Measurements from ENCODE around the gene SP2. TPM values are rescaled to one million over a fixed set of nuclear protein-coding genes. Genes with fewer than 3 reads are reported as not detected.
A peak's percentile ranks its signal among the peaks of the same experiment; 100 is the strongest.
"Not testable (repeated sequence)": the region's sequence is repeated elsewhere in the genome, so short reads cannot be mapped to it uniquely, and the experiment has no call there.

SP2 gene
- polyA plus RNA-seq, 1 donor: 17.9 TPM

DNA sequence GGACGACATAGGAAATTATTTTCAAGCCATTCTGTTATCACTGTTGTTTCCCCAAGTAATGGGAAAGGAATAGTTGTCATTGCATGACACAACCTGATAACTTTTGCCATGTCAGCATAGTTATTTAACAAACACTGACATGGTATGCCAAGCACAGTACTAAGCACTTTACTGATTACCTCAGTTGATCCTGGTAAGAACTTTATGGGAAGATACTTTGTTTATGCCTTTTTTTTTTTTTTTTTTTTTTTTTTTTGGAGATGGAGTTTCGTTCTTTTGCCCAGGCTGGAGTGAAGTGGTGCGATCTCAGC is 29.6 kb downstream of the SP2 start:
- no peaks in the 10 kb centered on the region for H3K9me3 ChIP-seq (ENCODE audit: control insufficient read depth, low read depth, low read length)
- no peak for DNase-seq
- no peaks in the 10 kb centered on the region for H3K4me1 ChIP-seq (ENCODE audit: control insufficient read depth, insufficient read depth, low read length)
- no peak overlapping the region for H3K27ac ChIP-seq (ENCODE audit: low read length)
- no peak overlapping the region for H3K4me3 ChIP-seq (ENCODE audit: low read length)
- H3K36me3 ChIP-seq (ENCODE audit: control insufficient read depth, insufficient read depth, low read length): peaks cover 56% of the 10 kb centered on the region
- no peaks in the 10 kb centered on the region for H3K27me3 ChIP-seq (ENCODE audit: control insufficient read depth, insufficient read depth, low read length)
- no CpG with 5 or more reads among the region's 3 CpGs for WGBS (ENCODE audit: insufficient coverage, low lambda C conversion rate)

DNA sequence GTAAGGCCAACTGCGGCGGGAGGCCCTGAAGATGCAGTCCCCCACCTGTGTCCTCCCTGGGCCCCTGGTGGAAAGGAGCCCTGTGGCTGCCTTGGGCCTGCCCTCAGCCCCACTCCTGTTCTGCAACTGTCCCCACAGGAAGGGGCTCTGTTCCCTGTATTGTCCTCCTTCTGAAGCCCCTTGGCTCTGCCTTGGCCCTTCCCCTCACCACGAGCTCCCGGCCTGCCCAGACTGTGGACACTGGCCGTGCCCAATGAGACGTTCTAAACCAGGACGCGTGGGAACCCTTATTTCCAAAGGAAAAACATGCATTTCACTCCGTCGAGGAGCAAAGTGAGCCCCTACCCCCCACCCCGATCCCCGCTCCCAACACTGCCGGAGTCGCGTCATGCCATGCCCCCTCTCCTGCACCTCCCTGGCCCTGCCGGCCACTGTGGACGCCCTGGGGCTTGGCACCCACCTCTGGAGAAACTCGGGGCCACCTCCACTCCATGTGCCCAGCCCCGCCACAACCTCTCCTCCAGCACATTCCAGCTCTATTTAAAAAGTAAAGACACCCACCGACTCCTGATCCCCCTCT is 31.9 kb downstream of the SP2 start:
- Histone ChIP-seq H3K9me3 (ENCODE audit: control insufficient read depth, low read depth, low read length) (no peaks in the 10 kb centered on the region), H3K27ac (ENCODE audit: low read length) (no peak overlapping the region), H3K4me1 (ENCODE audit: control insufficient read depth, insufficient read depth, low read length) (no peaks in the 10 kb centered on the region), H3K36me3 (ENCODE audit: control insufficient read depth, insufficient read depth, low read length) (peaks cover 55% of the 10 kb centered on the region), H3K27me3 (ENCODE audit: control insufficient read depth, insufficient read depth, low read length) (no peaks in the 10 kb centered on the region), H3K4me3 (ENCODE audit: low read length) (no peak overlapping the region)
- DNase-seq: no peak
- no CpG with 5 or more reads among the region's 20 CpGs for WGBS (ENCODE audit: insufficient coverage, low lambda C conversion rate)

DNA sequence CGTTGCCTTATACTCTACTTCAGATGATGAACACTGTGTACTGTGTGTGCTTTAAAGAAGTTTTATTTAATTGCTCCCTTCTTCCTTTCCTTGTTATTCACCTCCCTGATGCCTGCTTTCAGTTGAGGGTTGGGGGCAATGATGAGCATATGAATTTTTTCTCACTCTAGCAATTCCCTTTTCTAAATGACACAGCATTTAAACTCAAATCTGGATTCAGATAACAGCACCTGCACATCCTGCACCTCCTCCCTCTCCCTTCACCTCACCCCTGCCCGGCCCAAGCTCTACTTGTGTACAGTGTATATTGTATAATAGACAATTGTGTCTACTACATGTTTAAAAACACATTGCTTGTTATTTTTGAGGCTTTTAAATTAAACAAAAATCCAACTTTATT is 32.4 kb downstream of the SP2 start:
- Histone ChIP-seq H3K36me3 (ENCODE audit: control insufficient read depth, insufficient read depth, low read length) (peaks cover 50% of the 10 kb centered on the region), H3K27ac (ENCODE audit: low read length) (no peak overlapping the region), H3K4me3 (ENCODE audit: low read length) (no peak overlapping the region), H3K27me3 (ENCODE audit: control insufficient read depth, insufficient read depth, low read length) (no peaks in the 10 kb centered on the region), H3K4me1 (ENCODE audit: control insufficient read depth, insufficient read depth, low read length) (no peaks in the 10 kb centered on the region), H3K9me3 (ENCODE audit: control insufficient read depth, low read depth, low read length) (no peaks in the 10 kb centered on the region)
- no peak for DNase-seq
- 100% methylated on average over 1 of the region's 2 CpGs for WGBS (ENCODE audit: insufficient coverage, low lambda C conversion rate)

DNA sequence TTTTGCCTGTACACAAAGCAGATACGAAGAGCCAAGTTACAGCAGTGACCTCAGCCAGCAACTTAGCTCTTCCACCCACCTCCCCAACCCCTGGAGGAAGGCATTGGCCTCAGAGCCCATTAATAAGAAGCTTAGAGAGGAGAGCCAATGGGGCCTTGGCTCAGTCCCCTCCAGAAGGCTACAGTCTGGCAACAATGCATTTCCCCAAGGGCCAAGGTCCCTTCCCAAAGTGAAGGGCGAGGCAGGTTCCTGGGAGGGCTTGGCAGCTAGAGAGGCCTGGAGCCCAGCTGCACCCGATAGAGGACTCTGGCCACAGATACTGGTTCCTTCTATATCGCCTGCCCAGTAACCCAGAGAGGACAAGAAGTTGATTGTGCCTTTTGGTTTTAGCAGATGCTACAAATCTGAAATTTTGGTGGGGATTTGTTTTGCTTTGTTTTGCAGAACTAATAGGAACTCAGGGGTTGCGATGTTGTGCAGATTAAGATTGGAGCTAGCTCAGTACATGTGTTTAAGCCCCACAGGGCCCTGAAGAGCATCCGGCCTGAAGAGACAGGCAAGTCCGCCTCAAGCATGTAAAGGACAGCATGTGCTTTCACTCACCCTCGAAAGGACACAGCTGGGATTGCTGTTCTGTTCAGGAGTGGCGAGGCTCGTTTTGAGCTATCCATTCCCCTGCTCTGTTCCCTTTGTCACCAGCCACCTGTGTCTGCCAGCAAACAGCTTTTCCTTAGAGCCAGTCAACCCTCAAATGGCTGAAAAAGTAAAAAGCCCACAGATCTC is 33.4 kb downstream of the SP2 start:
- Histone ChIP-seq H3K4me1 (ENCODE audit: control insufficient read depth, insufficient read depth, low read length) (no peaks in the 10 kb centered on the region), H3K36me3 (ENCODE audit: control insufficient read depth, insufficient read depth, low read length) (peaks cover 43% of the 10 kb centered on the region), H3K27me3 (ENCODE audit: control insufficient read depth, insufficient read depth, low read length) (no peaks in the 10 kb centered on the region), H3K4me3 (ENCODE audit: low read length) (no peak overlapping the region), H3K27ac (ENCODE audit: low read length) (no peak overlapping the region), H3K9me3 (ENCODE audit: control insufficient read depth, low read depth, low read length) (no peaks in the 10 kb centered on the region)
- DNase-seq: peak in 1 of 2 donors; percentile 33
- no CpG with 5 or more reads among the region's 10 CpGs for WGBS (ENCODE audit: insufficient coverage, low lambda C conversion rate)

DNA sequence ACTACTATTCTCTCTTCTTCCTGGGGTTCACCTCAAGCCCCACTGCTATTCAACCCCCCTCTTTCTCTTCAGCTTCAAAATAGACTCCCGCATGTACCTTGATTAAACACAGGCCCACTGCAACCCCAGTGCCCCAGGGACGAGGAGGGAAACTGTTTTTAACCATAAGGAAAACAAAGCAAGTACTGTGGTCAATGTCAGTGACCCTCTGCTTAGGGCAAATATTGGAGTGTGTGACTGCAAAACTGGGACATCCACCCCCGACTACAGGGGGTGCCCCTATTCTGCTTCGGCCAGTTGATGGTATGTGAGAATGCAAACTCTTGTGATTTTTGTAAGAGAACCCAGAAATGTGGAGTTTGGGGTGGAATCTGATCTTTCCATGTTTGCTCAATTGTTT is 35.8 kb downstream of the SP2 start:
- Histone ChIP-seq H3K9me3 (ENCODE audit: control insufficient read depth, low read depth, low read length) (no peaks in the 10 kb centered on the region), H3K27ac (ENCODE audit: low read length) (no peak overlapping the region), H3K4me1 (ENCODE audit: control insufficient read depth, insufficient read depth, low read length) (no peaks in the 10 kb centered on the region), H3K4me3 (ENCODE audit: low read length) (no peak overlapping the region), H3K27me3 (ENCODE audit: control insufficient read depth, insufficient read depth, low read length) (no peaks in the 10 kb centered on the region), H3K36me3 (ENCODE audit: control insufficient read depth, insufficient read depth, low read length) (peaks cover 24% of the 10 kb centered on the region)
- no peak for DNase-seq
- 100% methylated on average over 1 of the region's 4 CpGs for WGBS (ENCODE audit: insufficient coverage, low lambda C conversion rate)

DNA sequence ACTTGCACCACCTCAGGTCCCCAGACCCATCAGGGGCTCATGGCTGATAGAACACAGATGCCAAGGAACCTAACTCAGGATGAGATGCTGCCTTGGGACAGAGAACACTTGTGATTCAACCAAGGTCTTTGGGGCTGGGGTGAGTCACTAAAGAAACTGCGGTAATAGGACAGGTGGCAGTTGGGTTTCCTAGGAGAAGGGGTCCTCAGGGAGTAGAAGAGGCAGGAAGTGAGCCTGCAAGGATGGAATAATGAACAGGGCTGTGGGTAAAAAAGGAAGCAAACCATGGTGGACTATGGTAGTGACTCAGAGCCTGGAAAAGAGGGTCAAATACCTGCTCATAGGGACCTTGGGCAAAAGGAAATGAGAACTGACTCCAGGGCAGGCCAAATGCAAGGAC is 38.8 kb downstream of the SP2 start:
- Histone ChIP-seq H3K36me3 (ENCODE audit: control insufficient read depth, insufficient read depth, low read length) (peaks cover 7% of the 10 kb centered on the region), H3K4me3 (ENCODE audit: low read length) (no peak overlapping the region), H3K4me1 (ENCODE audit: control insufficient read depth, insufficient read depth, low read length) (no peaks in the 10 kb centered on the region), H3K27ac (ENCODE audit: low read length) (no peak overlapping the region), H3K9me3 (ENCODE audit: control insufficient read depth, low read depth, low read length) (no peaks in the 10 kb centered on the region), H3K27me3 (ENCODE audit: control insufficient read depth, insufficient read depth, low read length) (no peaks in the 10 kb centered on the region)
- no CpG with 5 or more reads among the region's 1 CpG for WGBS (ENCODE audit: insufficient coverage, low lambda C conversion rate)
- DNase-seq: no peak

DNA sequence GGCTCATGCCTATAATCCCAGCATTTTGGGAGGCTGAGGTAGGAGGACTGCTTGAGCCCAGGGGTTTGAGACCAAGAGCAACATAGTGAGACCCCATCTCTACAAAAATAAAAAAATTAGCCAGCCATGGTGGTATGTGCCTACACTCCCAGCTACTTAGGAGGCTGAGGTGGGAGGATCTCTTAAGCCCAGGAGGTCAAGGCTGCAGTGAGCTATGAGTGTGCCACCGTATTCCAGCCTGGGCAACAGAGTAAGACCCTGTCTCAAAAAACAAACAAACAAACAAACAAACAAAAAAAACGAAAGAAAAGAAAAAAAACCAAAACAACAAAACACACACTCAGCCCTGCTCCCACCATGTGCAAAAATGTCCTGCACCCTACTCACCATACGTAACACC is 39.4 kb downstream of the SP2 start:
- not testable (repeated sequence) for H3K36me3 ChIP-seq (ENCODE audit: control insufficient read depth, insufficient read depth, low read length); H3K9me3 ChIP-seq (ENCODE audit: control insufficient read depth, low read depth, low read length); DNase-seq; H3K27ac ChIP-seq (ENCODE audit: low read length); H3K4me3 ChIP-seq (ENCODE audit: low read length); H3K27me3 ChIP-seq (ENCODE audit: control insufficient read depth, insufficient read depth, low read length); H3K4me1 ChIP-seq (ENCODE audit: control insufficient read depth, insufficient read depth, low read length)
- WGBS (ENCODE audit: insufficient coverage, low lambda C conversion rate): 100% methylated on average over 1 of the region's 3 CpGs

DNA sequence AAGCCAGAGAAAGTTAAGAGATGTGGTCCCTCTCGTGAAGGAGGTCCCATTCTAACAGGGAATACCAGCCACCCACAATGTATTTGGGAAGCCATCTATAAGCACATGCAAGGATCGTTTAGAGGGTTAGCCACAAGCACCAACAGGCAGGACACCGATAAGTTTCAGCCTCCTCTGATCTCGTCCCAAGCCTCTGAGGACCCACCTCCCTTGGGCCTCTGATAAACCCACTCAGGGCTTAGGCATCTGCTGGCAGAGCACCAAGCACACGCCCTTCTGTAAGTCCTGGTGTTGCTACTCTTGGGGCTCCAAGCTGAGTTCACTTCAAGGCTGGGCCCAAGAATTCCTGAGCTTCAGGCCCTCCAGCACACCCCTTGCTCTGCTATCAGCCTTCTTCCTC is 39.9 kb downstream of the SP2 start:
- no peaks in the 10 kb centered on the region for H3K36me3 ChIP-seq (ENCODE audit: control insufficient read depth, insufficient read depth, low read length)
- H3K4me1 ChIP-seq (ENCODE audit: control insufficient read depth, insufficient read depth, low read length): peaks cover 3% of the 10 kb centered on the region
- H3K27ac ChIP-seq (ENCODE audit: low read length): no peak overlapping the region
- H3K27me3 ChIP-seq (ENCODE audit: control insufficient read depth, insufficient read depth, low read length): no peaks in the 10 kb centered on the region
- WGBS (ENCODE audit: insufficient coverage, low lambda C conversion rate): no CpG with 5 or more reads among the region's 5 CpGs
- peak in 1 of 2 donors; percentile 43 for DNase-seq
- H3K9me3 ChIP-seq (ENCODE audit: control insufficient read depth, low read depth, low read length): no peaks in the 10 kb centered on the region
- no peak overlapping the region for H3K4me3 ChIP-seq (ENCODE audit: low read length)

DNA sequence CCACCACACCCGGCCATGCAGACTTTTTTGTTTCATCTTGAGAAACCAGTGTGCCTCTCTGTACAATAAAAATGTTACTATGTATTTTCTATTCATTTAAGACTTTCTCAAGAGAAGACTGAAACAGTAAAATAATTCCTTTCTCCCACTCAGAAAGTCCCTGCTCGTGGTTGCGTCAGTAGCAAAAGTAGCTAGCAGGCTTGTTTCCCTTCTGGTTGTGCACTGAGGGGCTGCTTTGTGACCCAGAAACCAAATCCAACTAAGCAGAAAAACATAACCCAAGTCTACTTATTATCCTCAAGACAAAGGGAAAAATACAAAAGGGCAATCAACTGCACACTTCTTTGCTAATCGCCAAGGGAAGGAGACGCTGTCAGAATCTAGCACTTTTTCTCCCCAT is 41.9 kb downstream of the SP2 start:
- WGBS (ENCODE audit: insufficient coverage, low lambda C conversion rate): no CpG with 5 or more reads among the region's 5 CpGs

DNA sequence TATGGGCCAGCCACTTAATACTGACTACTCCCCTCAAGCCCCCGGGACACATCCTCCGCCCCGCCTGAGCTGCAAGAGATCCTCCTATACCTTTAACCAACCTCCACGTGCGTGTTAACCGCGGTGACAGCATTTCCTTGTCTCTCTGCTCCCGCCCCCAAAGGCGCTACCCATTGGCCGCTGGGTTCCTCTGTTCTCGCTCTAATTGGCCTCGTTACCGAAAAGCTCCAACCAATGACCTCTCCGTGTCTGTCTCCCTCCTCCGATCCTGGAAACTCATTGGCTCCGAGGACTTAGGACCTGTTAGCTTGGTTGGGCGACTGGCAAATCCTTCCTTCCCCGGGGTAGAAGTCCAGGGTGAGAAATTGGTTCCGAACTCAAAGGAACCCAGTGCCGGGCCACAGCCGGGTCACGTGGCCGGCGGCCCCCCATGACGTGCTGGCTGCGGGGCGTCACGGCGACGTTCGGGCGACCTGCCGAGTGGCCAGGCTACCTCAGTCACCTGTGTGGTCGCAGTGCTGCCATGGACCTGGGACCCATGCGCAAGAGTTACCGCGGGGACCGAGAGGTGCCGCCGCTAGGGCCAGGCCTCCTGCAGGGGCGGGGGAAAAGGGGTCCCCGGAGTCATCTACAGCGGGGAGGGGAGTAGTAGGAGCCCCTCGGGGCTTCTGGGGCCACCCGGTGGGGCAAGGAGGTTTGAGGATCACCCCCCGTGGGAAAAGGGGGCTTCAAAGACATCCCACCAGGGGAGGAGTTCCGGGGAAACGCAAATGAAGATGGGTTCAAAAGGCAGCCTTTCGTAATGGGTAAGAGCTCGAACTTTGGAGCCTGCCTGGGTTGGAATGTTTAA is 45.4 kb downstream of the SP2 start, which contains the start of gene PNPO:
PNPO (plus strand) TSS at position 326 of the 850 bp plus-strand sequence; CDS start at position 431, 105 bp downstream.
- no peaks in the 10 kb centered on the region for H3K27me3 ChIP-seq (ENCODE audit: control insufficient read depth, insufficient read depth, low read length)
- H3K4me1 ChIP-seq (ENCODE audit: control insufficient read depth, insufficient read depth, low read length): peaks cover 19% of the 10 kb centered on the region
- no peaks in the 10 kb centered on the region for H3K9me3 ChIP-seq (ENCODE audit: control insufficient read depth, low read depth, low read length)
- no CpG with 5 or more reads among the region's 50 CpGs for WGBS (ENCODE audit: insufficient coverage, low lambda C conversion rate)
- peak; percentile 95 to 99 for DNase-seq
- peak within 1 kb of the TSS; percentile 79 for H3K27ac ChIP-seq (ENCODE audit: low read length)
- peaks cover 20% of the 10 kb centered on the region for H3K36me3 ChIP-seq (ENCODE audit: control insufficient read depth, insufficient read depth, low read length)
- H3K4me3 ChIP-seq (ENCODE audit: low read length): peak within 1 kb of the TSS; percentile 66

More for the DNA sequence above, 41.9 kb downstream of the SP2 start:
- Histone ChIP-seq H3K9me3 (ENCODE audit: control insufficient read depth, low read depth, low read length) (no peaks in the 10 kb centered on the region), H3K27me3 (ENCODE audit: control insufficient read depth, insufficient read depth, low read length) (no peaks in the 10 kb centered on the region), H3K27ac (ENCODE audit: low read length) (no peak overlapping the region), H3K36me3 (ENCODE audit: control insufficient read depth, insufficient read depth, low read length) (no peaks in the 10 kb centered on the region), H3K4me1 (ENCODE audit: control insufficient read depth, insufficient read depth, low read length) (peaks cover 11% of the 10 kb centered on the region), H3K4me3 (ENCODE audit: low read length) (no peak overlapping the region)
- DNase-seq: no peak
